GM06990 (cell line): ENCODE data around the gene AKT3.

Experiments
- DNase-seq: peaks from one replicate; pipeline ENCODE4 v3.0.0-alpha.2; 2011; ENCODE audit not compliant: insufficient read length; ENCODE audit errors: extremely low read depth
- H3K27me3 ChIP-seq: replicated peaks from 2 replicates; pipeline ENCODE4 v1.6.0; 2011; ENCODE audit warnings: low read length; ENCODE audit not compliant: control insufficient read depth, insufficient read depth
- H3K36me3 ChIP-seq: 2 replicates; pipeline ENCODE4 v1.5.1; 2011; ENCODE audit warnings: low read length; ENCODE audit not compliant: control insufficient read depth, insufficient read depth
- H3K4me3 ChIP-seq: replicated peaks from 2 replicates; pipeline ENCODE4 v1.5.1; 2011; ENCODE audit warnings: low read depth, mild to moderate bottlenecking, control low read depth, low read length
- CTCF ChIP-seq: IDR thresholded peaks from 2 replicates; pipeline ENCODE4 v1.5.1; 2011; ENCODE audit warnings: low read length, control low read depth, mild to moderate bottlenecking, inconsistent platforms; ENCODE audit not compliant: insufficient read depth, poor library complexity, severe bottlenecking

The AKT3 gene

GRCh38 chr1:243846761-243847160 is 3.3 kb downstream of the AKT3 start:
- TF ChIP-seq CTCF: no peak
- H3K4me3 ChIP-seq: no peak overlapping the region
- DNase-seq: no peak
- H3K27me3 ChIP-seq: no peaks in the 10 kb centered on the region
- no peaks in the 10 kb centered on the region for H3K36me3 ChIP-seq

- DNase-seq: no peak
- TF ChIP-seq CTCF: no peak
Measured at GRCh38 chr1:243845888-243846287, 4.2 kb downstream of the AKT3 start.

GRCh38 chr1:243844186-243844585 is 5.9 kb downstream of the AKT3 start:
- Histone ChIP-seq H3K4me3 (no peak overlapping the region), H3K36me3 (no peaks in the 10 kb centered on the region), H3K27me3 (no peaks in the 10 kb centered on the region)
- TF ChIP-seq CTCF: no peak
- no peak for DNase-seq

More at GRCh38 chr1:243845888-243846287, 4.2 kb downstream of the AKT3 start:
- Histone ChIP-seq H3K4me3 (no peak overlapping the region), H3K36me3 (no peaks in the 10 kb centered on the region), H3K27me3 (no peaks in the 10 kb centered on the region)

- no peak for DNase-seq
- TF ChIP-seq CTCF: no peak
- Histone ChIP-seq H3K36me3 (no peaks in the 10 kb centered on the region), H3K4me3 (no peak overlapping the region), H3K27me3 (no peaks in the 10 kb centered on the region)
Measured at GRCh38 chr1:243842978-243843511, 7.0 kb downstream of the AKT3 start.

- H3K4me3 ChIP-seq: no peak overlapping the region
Measured at GRCh38 chr1:243842161-243842560, 7.9 kb downstream of the AKT3 start.

More at GRCh38 chr1:243842161-243842560, 7.9 kb downstream of the AKT3 start:
- no peak for TF ChIP-seq CTCF
- no peaks in the 10 kb centered on the region for H3K36me3 ChIP-seq
- no peak for DNase-seq
- no peaks in the 10 kb centered on the region for H3K27me3 ChIP-seq
